K562 (cell line): ENCODE data around the gene AIMP2. TPM values are rescaled to one million over a fixed set of nuclear protein-coding genes. Genes with fewer than 3 reads are reported as not detected.
A peak's percentile ranks its signal among the peaks of the same experiment; 100 is the strongest.

Experiments
- ATAC-seq: fragments of 200-7000 bp; cut with Tn5 transposase; 3 replicates; pipeline ENCODE4 v1.9.1; 2020; ENCODE audit warnings: moderate library complexity
- BruUV-seq: library from RNA; stranded (reverse); fragments of 400-500 nt; replicated peaks from 2 replicates; lab custom pipeline; 2021; lab: Mats Ljungman, UMichigan
- CTCF ChIA-PET: fragments of 300-600 bp; formaldehyde crosslinking; extraction: SDS; loops from one replicate; lab custom pipeline; 2021; ENCODE audit warnings: low intra/inter-chr PET ratio; lab: Yijun Ruan, JAX
- POLR2A ChIA-PET: fragments of 300-600, 350-650 bp; sonication (Branson Sonifier 250); formaldehyde crosslinking; extraction: SDS; loops from one replicate; lab custom pipeline; 2021; ENCODE audit warnings: antibody characterized with exemption, inconsistent platforms; lab: Yijun Ruan, JAX
- DNase-seq, 4 experiments: peaks; one replicate each; pipeline versions ENCODE4 v3.0.0 to v3.0.0-alpha.2; 2011 to 2018; ENCODE audit warnings: low spot score in 3 of 4, mixed read lengths in 3 of 4; ENCODE audit errors: extremely low read depth in 1 of 4
- FAIRE-seq: peaks from 2 replicates; lab custom pipeline; 2011; peaks lifted over from hg19 to GRCh38; lab: Jason Lieb, UNC
- H2AFZ ChIP-seq: 2 replicates; pipeline ENCODE4 v1.6.0; 2011; ENCODE audit warnings: low read depth, low read length, control low read depth, inconsistent platforms
- H3K27ac ChIP-seq: fragments of 200-600 bp; 3 replicates; pipeline ENCODE4 v1.8.0; 2011; ENCODE audit warnings: low read depth, mild to moderate bottlenecking, control low read depth, inconsistent platforms, low read length, moderate library complexity, mixed read lengths; ENCODE audit errors: extremely low read depth
- H3K27me3 ChIP-seq, 2 experiments: fragments of 300-600 bp in 1 of 2; 2 replicates in 1 of 2; 3 replicates in 1 of 2; pipeline versions ENCODE4 v1.6.0 to v1.8.0; 2011; ENCODE audit warnings: inconsistent platforms in 2 of 2, low read length in 2 of 2, mild to moderate bottlenecking in 1 of 2, mixed read lengths in 1 of 2, moderate library complexity in 1 of 2; ENCODE audit not compliant: control insufficient read depth in 2 of 2, insufficient read depth in 2 of 2
- H3K36me3 ChIP-seq: fragments of 300-600 bp; 3 replicates; pipeline ENCODE4 v1.8.0; 2011; ENCODE audit warnings: mild to moderate bottlenecking, low read length, inconsistent platforms; ENCODE audit not compliant: control insufficient read depth, insufficient read depth
- H3K4me1 ChIP-seq, 2 experiments: fragments of 200-600 bp in 1 of 2; replicated peaks in 1 of 2; 2 replicates in 1 of 2; 3 replicates in 1 of 2; pipeline versions ENCODE4 v1.5.1 to v1.8.0; 2011; ENCODE audit warnings: inconsistent platforms in 2 of 2, low read length in 2 of 2, mild to moderate bottlenecking in 1 of 2, mixed read lengths in 1 of 2, moderate library complexity in 1 of 2; ENCODE audit not compliant: control insufficient read depth in 2 of 2, insufficient read depth in 2 of 2
- H3K4me2 ChIP-seq: 2 replicates; pipeline ENCODE4 v1.6.1; 2011; ENCODE audit warnings: low read length, control low read depth, inconsistent platforms, mixed read lengths; ENCODE audit not compliant: insufficient read depth
- H3K4me3 ChIP-seq: fragments of 200-600 bp; sonication (generic), shearing (Covaris generic); 2 replicates; pipeline ENCODE4 v1.5.1; 2016; ENCODE audit warnings: control low read depth, inconsistent platforms
- H3K79me2 ChIP-seq: fragments of 200-600 bp; 3 replicates; pipeline ENCODE4 v1.8.0; 2011; ENCODE audit warnings: low read length, inconsistent platforms; ENCODE audit not compliant: control insufficient read depth, insufficient read depth
- H3K9ac ChIP-seq, 2 experiments: 2 replicates each; pipeline versions ENCODE4 v1.6.0 to v1.6.1; 2011; ENCODE audit warnings: low read depth in 2 of 2, low read length in 2 of 2, control low read depth in 1 of 2, inconsistent platforms in 1 of 2, mild to moderate bottlenecking in 1 of 2, mixed read lengths in 1 of 2; ENCODE audit not compliant: insufficient read depth in 1 of 2
- H3K9me1 ChIP-seq: one replicate; pipeline ENCODE4 v1.6.0; 2011; ENCODE audit warnings: inconsistent platforms, mild to moderate bottlenecking, low read length, moderate library complexity; ENCODE audit not compliant: control insufficient read depth, insufficient read depth
- H3K9me3 ChIP-seq: replicated peaks from 2 replicates; pipeline ENCODE4 v1.5.1; 2011; ENCODE audit warnings: low read depth, low read length, inconsistent platforms; ENCODE audit not compliant: control insufficient read depth, insufficient read depth
- H4K20me1 ChIP-seq: replicated peaks from 2 replicates; pipeline ENCODE4 v1.6.1; 2011; ENCODE audit warnings: low read length, inconsistent platforms, mixed read lengths; ENCODE audit not compliant: control insufficient read depth, insufficient read depth
- ARID2 ChIP-seq: fragments of 450-650 bp; IDR thresholded peaks from 2 replicates; pipeline ENCODE4 v1.6.1; 2017; ENCODE audit warnings: antibody characterized with exemption, mild to moderate bottlenecking
- ETS2 ChIP-seq: IDR thresholded peaks from 2 replicates; pipeline ENCODE4 v1.6.1; 2016; ENCODE audit warnings: borderline replicate concordance, missing genetic modification characterization, mild to moderate bottlenecking, moderate library complexity, missing compliant biosample characterization; ENCODE audit not compliant: poor library complexity, severe bottlenecking
- FOXA3 ChIP-seq, 2 experiments: fragments of 450-650 bp in 1 of 2; sonication (generic) in 1 of 2; formaldehyde crosslinking; IDR thresholded peaks in 1 of 2; conservative IDR thresholded peaks in 1 of 2; 2 replicates each; pipeline versions ENCODE4 v1.4.0 to v1.8.0; 2020 to 2022; ENCODE audit warnings: mild to moderate bottlenecking in 2 of 2, missing genetic modification reagents in 1 of 2
- HDAC6 ChIP-seq: IDR thresholded peaks from 2 replicates; pipeline ENCODE4 v1.6.1; 2012; ENCODE audit warnings: low read depth, mild to moderate bottlenecking, control low read depth, inconsistent platforms, low read length, moderate library complexity
- HMG20B ChIP-seq: fragments of 250-450 bp; sonication (Bioruptor Pico); IDR thresholded peaks from 2 replicates; pipeline ENCODE4 v1.5.0; 2021; ENCODE audit warnings: mild to moderate bottlenecking
- HSF4 ChIP-seq: fragments of 250-450 bp; sonication (Bioruptor Pico); IDR thresholded peaks from 2 replicates; pipeline ENCODE4 v2.1.2; 2022; ENCODE audit warnings: mild to moderate bottlenecking, moderate library complexity, borderline replicate concordance
- KLF10 ChIP-seq: fragments of 250-450 bp; sonication (Bioruptor Pico); IDR thresholded peaks from 2 replicates; pipeline ENCODE4 v1.6.1; 2021; ENCODE audit warnings: matching md5 sums
- KLF16 ChIP-seq: IDR thresholded peaks from 2 replicates; pipeline ENCODE4 v1.6.1; 2016; ENCODE audit warnings: antibody characterized with exemption
- L3MBTL2 ChIP-seq: fragments of 450-650 bp; IDR thresholded peaks from 2 replicates; pipeline ENCODE4 v1.6.1; 2016; ENCODE audit warnings: mild to moderate bottlenecking, moderate library complexity
- NFATC3 ChIP-seq: fragments of 450-650 bp; IDR thresholded peaks from 2 replicates; pipeline ENCODE4 v1.6.1; 2017; ENCODE audit warnings: mild to moderate bottlenecking
- PYGO2 ChIP-seq: fragments of 450-650 bp; IDR thresholded peaks from 2 replicates; pipeline ENCODE4 v1.6.1; 2016; ENCODE audit warnings: mild to moderate bottlenecking, missing genetic modification characterization, moderate library complexity, missing compliant biosample characterization
- RAD21 ChIP-seq, 2 experiments: fragments of 250-450 bp in 1 of 2; fragments of 450-650 bp in 1 of 2; sonication (Bioruptor Pico) in 1 of 2; formaldehyde crosslinking in 1 of 2; IDR thresholded peaks in 1 of 2; conservative IDR thresholded peaks in 1 of 2; 2 replicates each; pipeline versions ENCODE4 v1.4.0 to v1.8.0; 2020 to 2022; ENCODE audit warnings: mild to moderate bottlenecking in 2 of 2, moderate library complexity in 1 of 2
- RCOR1 ChIP-seq, 2 experiments: IDR thresholded peaks; 2 replicates each; pipeline ENCODE4 v1.6.1; 2012; ENCODE audit warnings: low read depth in 2 of 2, low read length in 2 of 2, borderline replicate concordance in 1 of 2, improper control_type of control experiment in 1 of 2
- SMARCA5 ChIP-seq: fragments of 450-650 bp; IDR thresholded peaks from 2 replicates; pipeline ENCODE4 v1.6.1; 2016
- SMARCC2 ChIP-seq: fragments of 450-650 bp; IDR thresholded peaks from 2 replicates; pipeline ENCODE4 v1.6.1; 2017; ENCODE audit warnings: antibody characterized with exemption, moderate library complexity, mild to moderate bottlenecking, low read depth
- SNRNP70 ChIP-seq: fragments of 200-400 bp; formaldehyde crosslinking; optimal IDR thresholded peaks from 2 replicates; pipeline ENCODE3; 2017; ENCODE audit warnings: low read depth, low read length
- TBL1XR1 ChIP-seq, 2 experiments: IDR thresholded peaks; 2 replicates each; pipeline ENCODE4 v1.6.1; 2012; ENCODE audit warnings: improper control_type of control experiment in 2 of 2, low read length in 2 of 2, mild to moderate bottlenecking in 1 of 2
- ZFPM2 ChIP-seq: fragments of 250-450 bp; sonication (Bioruptor Pico); IDR thresholded peaks from 2 replicates; pipeline ENCODE4 v1.5.1; 2022; ENCODE audit warnings: mild to moderate bottlenecking
- ZNF316 ChIP-seq: fragments of 450-650 bp; IDR thresholded peaks from 2 replicates; pipeline ENCODE4 v1.6.1; 2016
- ZNF696 ChIP-seq: fragments of 250-450 bp; sonication (Bioruptor Pico); conservative IDR thresholded peaks from 2 replicates; pipeline ENCODE4 v1.4.0; 2020; ENCODE audit warnings: mild to moderate bottlenecking, moderate library complexity
- ZNF77 ChIP-seq: fragments of 250-450 bp; sonication (Bioruptor Pico); IDR thresholded peaks from 2 replicates; pipeline ENCODE4 v1.5.0; 2020
- WGBS: fragments of 100-300 bp; shearing (Covaris generic); methylation state at CpG from one replicate; pipeline ENCODE4 v1.1.6; 2016; ENCODE audit warnings: low coverage, mixed read lengths; ENCODE audit not compliant: insufficient coverage; ENCODE audit errors: missing lambda C conversion rate; 5-methylcytosine and 5-hydroxymethylcytosine counted together
- in situ Hi-C: fragments of 300-500 bp; cut with MboI; formaldehyde crosslinking; loops from 4 replicates; pipeline ENCODE4 v1.15.0; 2018; ENCODE audit warnings: inconsistent platforms, mixed read lengths
- intact Hi-C: fragments of 100-400 bp; cut with micrococcal nuclease; formaldehyde crosslinking; loops from 2 replicates; pipeline ENCODE4 v1.14.2; 2022
- polyA plus RNA-seq, 8 experiments: library from polyadenylated mRNA; depleted of rRNA in 4 of 8; stranded (reverse) in 5 of 8; unstranded in 3 of 8; fragments of >200 nt; fragmentation: Nextera tagmentation in 2 of 8; fragmentation: Illumina TruSeq in 1 of 8; extraction: Ambion mirVana in 2 of 8; extraction: Trizol in 1 of 8; gene quantifications; 2 replicates each; pipeline versions ENCODE4 v1.2.1 to v1.2.3, GENCODE V29; 2011 to 2014; ENCODE audit warnings: inconsistent platforms in 1 of 8, missing spikeins in 1 of 8
- total RNA-seq, 7 experiments: library from RNA; depleted of rRNA in 6 of 7; stranded (reverse); fragments of >200 nt in 6 of 7; fragmentation: Illumina TruSeq in 2 of 7; extraction: Trizol in 2 of 7; gene quantifications; 2 replicates each; pipeline versions ENCODE4 v1.2.1 to v1.2.3, GENCODE V29; 2011 to 2021; ENCODE audit warnings: low replicate concordance in 1 of 7
- TF ChIP-seq, protein P1 (sequence below): IDR thresholded peaks from 2 replicates; pipeline ENCODE4 v1.6.1; 2011; ENCODE audit not compliant: insufficient read length; ENCODE audit errors: extremely low read depth
- TF ChIP-seq, protein P2 (sequence below), 3 experiments: fragments of 200-800 bp in 1 of 3; sonication (Bioruptor generic) in 1 of 3; sonication (generic) in 1 of 3; formaldehyde crosslinking in 1 of 3; IDR thresholded peaks; 2 replicates each; pipeline versions ENCODE4 v1.6.1 to v1.8.0; 2016 to 2022; ENCODE audit warnings: mild to moderate bottlenecking in 2 of 3, missing compliant biosample characterization in 2 of 3, missing genetic modification characterization in 2 of 3, missing genetic modification reagents in 1 of 3

Gene AIMP2
- total and polyA plus RNA-seq, 9 of the 15 experiments (the other 6 are each of a cell fraction or from before 2014, with no cell fraction given), result 47.5 to 84.9 (median 63.5) TPM

DNA sequence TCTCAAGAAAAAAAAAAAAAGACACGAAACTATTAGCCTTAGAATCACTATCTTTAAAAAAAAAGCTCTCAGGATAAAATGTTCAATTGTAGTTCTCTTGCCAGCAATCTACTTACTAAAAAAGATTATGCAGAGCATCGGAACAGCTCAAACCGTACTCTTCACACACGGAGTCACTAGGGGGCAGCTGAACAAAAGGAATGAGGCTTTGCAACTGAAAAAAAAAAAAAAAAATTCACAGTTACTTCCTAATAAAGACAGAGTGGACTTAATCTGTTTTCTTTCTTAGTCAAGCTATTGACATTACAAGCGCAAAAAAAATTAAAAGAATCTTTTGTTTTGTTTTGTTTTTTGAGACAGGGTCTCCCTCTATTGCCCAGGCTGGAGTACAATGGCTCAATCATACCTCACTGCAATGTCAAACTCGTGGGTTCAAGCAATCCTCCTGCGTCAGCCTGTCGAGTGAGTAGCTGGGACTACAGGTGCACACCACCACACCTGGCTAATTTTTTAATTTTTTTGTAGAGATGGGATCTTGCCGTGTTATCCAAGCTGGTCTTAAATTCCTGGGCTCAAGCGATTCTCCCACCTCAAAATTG is 11.8 kb upstream of the AIMP2 start:
- no TSS peak for BruUV-seq
- no peak overlapping the region; a peak in 1 of 4 replicates for H3K9ac ChIP-seq
- WGBS, result 60% methylated on average over 9 of the region's 10 CpGs
- no peaks in the 10 kb centered on the region for H3K79me2 ChIP-seq
- no peak overlapping the region for H3K4me2 ChIP-seq
- H3K27ac ChIP-seq, result no peak overlapping the region
- peak; percentile 82 for FAIRE-seq
- CTCF ChIA-PET, result interaction anchor here (0.6 to 1.8 kb wide), 6 partner anchors 9 to 485 kb away, joined by 3 to 13 read pairs (median 4); no protein-coding TSS in a partner anchor
- peaks cover 62% of the 10 kb centered on the region for H3K36me3 ChIP-seq
- no peak overlapping the region for H2AFZ ChIP-seq
- in situ Hi-C loops, result loop anchor here (5.0 to 25.0 kb wide), 2 partner anchors 135 to 325 kb away; no protein-coding TSS in a partner anchor
- POLR2A ChIA-PET, result interaction anchor here (0.6 to 1.1 kb wide), 6 partner anchors 9 to 185 kb away, joined by 3 to 5 read pairs (median 4); partner anchors contain the start of gene ANKRD61
- H3K27me3 ChIP-seq, result no peaks in the 10 kb centered on the region
- peak; percentile 91 for ATAC-seq
- DNase-seq, result peak; percentile 30 to 71 (median 44)
- H3K9me1 ChIP-seq, result no peaks in the 10 kb centered on the region
- no peak overlapping the region for H3K4me3 ChIP-seq
- no peaks in the 10 kb centered on the region; a peak in 1 of 5 replicates for H3K4me1 ChIP-seq
- intact Hi-C loops, result loop anchor here (1.0 to 10.0 kb wide), 3 partner anchors 109 to 437 kb away; no protein-coding TSS in a partner anchor
- H4K20me1 ChIP-seq, result no peaks in the 10 kb centered on the region
- H3K9me3 ChIP-seq, result no peaks in the 10 kb centered on the region
- TF ChIP-seq L3MBTL2, result no peak
- no peak for TF ChIP-seq SMARCA5
- TF ChIP-seq ETS2, result no peak
- TF ChIP-seq, protein P1, sequence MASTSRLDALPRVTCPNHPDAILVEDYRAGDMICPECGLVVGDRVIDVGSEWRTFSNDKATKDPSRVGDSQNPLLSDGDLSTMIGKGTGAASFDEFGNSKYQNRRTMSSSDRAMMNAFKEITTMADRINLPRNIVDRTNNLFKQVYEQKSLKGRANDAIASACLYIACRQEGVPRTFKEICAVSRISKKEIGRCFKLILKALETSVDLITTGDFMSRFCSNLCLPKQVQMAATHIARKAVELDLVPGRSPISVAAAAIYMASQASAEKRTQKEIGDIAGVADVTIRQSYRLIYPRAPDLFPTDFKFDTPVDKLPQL, result no peak
- TF ChIP-seq, protein P2, sequence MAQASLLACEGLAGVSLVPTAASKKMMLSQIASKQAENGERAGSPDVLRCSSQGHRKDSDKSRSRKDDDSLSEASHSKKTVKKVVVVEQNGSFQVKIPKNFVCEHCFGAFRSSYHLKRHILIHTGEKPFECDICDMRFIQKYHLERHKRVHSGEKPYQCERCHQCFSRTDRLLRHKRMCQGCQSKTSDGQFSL (CRISPR knock-in tag; IDR thresholded peaks at IDR 0.05), result no peak
- TF ChIP-seq, protein P2 (tag; IDR thresholded peaks at IDR 0.05), result no peak
- peak; percentile 78 to 90 for TF ChIP-seq RAD21 (CRISPR knock-in tag; conservative IDR thresholded peaks at IDR 0.05 in 1 of 2, IDR thresholded peaks at IDR 0.05 in 1 of 2)
- TF ChIP-seq HMG20B (CRISPR knock-in tag), result no peak
- TF ChIP-seq HSF4 (CRISPR knock-in tag), result no peak
- TF ChIP-seq ARID2, result peak; percentile 79
- TF ChIP-seq KLF10 (CRISPR knock-in tag), result no peak
- no peak for TF ChIP-seq PYGO2 (tag)
- TF ChIP-seq ZFPM2, result no peak
- no peak for TF ChIP-seq NFATC3
- TF ChIP-seq ZNF77 (CRISPR knock-in tag), result no peak
- no peak for TF ChIP-seq FOXA3 (CRISPR knock-in tag; conservative IDR thresholded peaks at IDR 0.05 in 1 of 2, IDR thresholded peaks at IDR 0.05 in 1 of 2)
- no peak for TF ChIP-seq SNRNP70
- no peak for TF ChIP-seq ZNF696 (CRISPR knock-in tag)
- no peak for TF ChIP-seq HDAC6
- no peak for TF ChIP-seq ZNF316
- no peak for TF ChIP-seq RCOR1 (IDR thresholded peaks at IDR 0.05; ENCODE audit: borderline replicate concordance in 1 of 2, low read depth in 2 of 2, low read length in 2 of 2)
- TF ChIP-seq TBL1XR1 (IDR thresholded peaks at IDR 0.05; ENCODE audit: low read length in 2 of 2), result no peak
- no peak for TF ChIP-seq SMARCC2
- TF ChIP-seq KLF16, result 0 out of 2 replicates have a peak, but pooled peaks have one; percentile 6
